ENCODE results near the gene ZNF184.

GRCh38 chr6:27518881-27519795, 46.2 kb upstream of the ZNF184 start:
- TF ChIP-seq CTCF (conservative IDR thresholded peaks at IDR 0.05; ENCODE audit: low read depth, low read length) (peak; percentile 72), POLR2A (IDR thresholded peaks at IDR 0.05; ENCODE audit: low read depth, low read length) (no peak), MAFK (IDR thresholded peaks at IDR 0.05; ENCODE audit: low read depth, low read length) (no peak), BHLHE40 (IDR thresholded peaks at IDR 0.05; ENCODE audit: low read depth, low read length) (no peak), RCOR1 (IDR thresholded peaks at IDR 0.05; ENCODE audit: insufficient replicate concordance, low read length) (peak; percentile 54), MXI1 (IDR thresholded peaks at IDR 0.05; ENCODE audit: borderline replicate concordance, low read depth, low read length) (no peak), MAZ (IDR thresholded peaks at IDR 0.05; ENCODE audit: borderline replicate concordance, low read depth, low read length) (no peak), CHD1 (IDR thresholded peaks at IDR 0.05; ENCODE audit: low read depth, low read length) (no peak)

Measured in IMR-90 (cell line).